K562 (cell line): ENCODE data around the gene MYO16. TPM values are rescaled to one million over a fixed set of nuclear protein-coding genes. Genes with fewer than 3 reads are reported as not detected.

Source experiments
- ASH1L ChIP-seq: fragments of 450-650 bp; IDR thresholded peaks from 2 replicates; pipeline ENCODE4 v1.6.1; 2018; ENCODE audit warnings: borderline replicate concordance, mild to moderate bottlenecking, low read depth; ENCODE audit not compliant: partially characterized antibody
- BRD4 ChIP-seq: fragments of 200-600 bp; sonication (generic); IDR thresholded peaks from 2 replicates; pipeline ENCODE4 v1.6.1; 2017; ENCODE audit warnings: inconsistent platforms
- CREB1 ChIP-seq, 2 experiments: sonication (generic) in 1 of 2; formaldehyde crosslinking in 1 of 2; IDR thresholded peaks; 2 replicates each; pipeline versions ENCODE4 v1.6.1 to v1.8.0; 2012 to 2022; ENCODE audit warnings: inconsistent platforms in 1 of 2, mild to moderate bottlenecking in 1 of 2, missing genetic modification reagents in 1 of 2, moderate library complexity in 1 of 2
- GATAD2B ChIP-seq: fragments of 450-650 bp; IDR thresholded peaks from 2 replicates; pipeline ENCODE4 v1.6.1; 2017; ENCODE audit warnings: mild to moderate bottlenecking, borderline replicate concordance
- NCOR1 ChIP-seq: fragments of 450-650 bp; IDR thresholded peaks from 2 replicates; pipeline ENCODE4 v1.6.1; 2016; ENCODE audit warnings: mild to moderate bottlenecking, moderate library complexity
- NR4A1 ChIP-seq, 2 experiments: fragments of 250-450 bp in 1 of 2; fragments of 450-650 bp in 1 of 2; sonication (Bioruptor Pico) in 1 of 2; IDR thresholded peaks; 2 replicates each; pipeline versions ENCODE4 v1.4.0 to v1.6.1; 2016 to 2020; ENCODE audit warnings: mild to moderate bottlenecking in 2 of 2, missing compliant biosample characterization in 1 of 2, missing genetic modification characterization in 1 of 2, moderate library complexity in 1 of 2
- SP2 ChIP-seq: IDR thresholded peaks from 2 replicates; pipeline ENCODE4 v1.6.1; 2011; ENCODE audit warnings: mild to moderate bottlenecking, low read depth, low read length, moderate library complexity; ENCODE audit not compliant: poor library complexity, severe bottlenecking; ENCODE audit errors: extremely low read depth
- YY1 ChIP-seq, 3 experiments: IDR thresholded peaks; 2 replicates each; pipeline ENCODE4 v1.6.1; 2011; ENCODE audit warnings: low read length in 2 of 3, mild to moderate bottlenecking in 2 of 3, moderate library complexity in 2 of 3, borderline replicate concordance in 1 of 3, control low read depth in 1 of 3, low read depth in 1 of 3; ENCODE audit not compliant: insufficient read depth in 3 of 3, insufficient replicate concordance in 2 of 3, control insufficient read depth in 1 of 3, insufficient read length in 1 of 3; ENCODE audit errors: extremely low read depth in 1 of 3
- polyA plus RNA-seq, 8 experiments: library from polyadenylated mRNA; depleted of rRNA in 4 of 8; stranded (reverse) in 5 of 8; unstranded in 3 of 8; fragments of >200 nt; fragmentation: Nextera tagmentation in 2 of 8; fragmentation: Illumina TruSeq in 1 of 8; extraction: Ambion mirVana in 2 of 8; extraction: Trizol in 1 of 8; gene quantifications; 2 replicates each; pipeline versions ENCODE4 v1.2.1 to v1.2.3, GENCODE V29; 2011 to 2014; ENCODE audit warnings: inconsistent platforms in 1 of 8, missing spikeins in 1 of 8
- total RNA-seq, 7 experiments: library from RNA; depleted of rRNA in 6 of 7; stranded (reverse); fragments of >200 nt in 6 of 7; fragmentation: Illumina TruSeq in 2 of 7; extraction: Trizol in 2 of 7; gene quantifications; 2 replicates each; pipeline versions ENCODE4 v1.2.1 to v1.2.3, GENCODE V29; 2011 to 2021; ENCODE audit warnings: low replicate concordance in 1 of 7
- TF ChIP-seq, protein P1 (sequence below): conservative IDR thresholded peaks from 2 replicates; pipeline ENCODE4 v1.6.1; 2011; ENCODE audit warnings: low read depth, mild to moderate bottlenecking, low read length; ENCODE audit not compliant: control insufficient read depth
- TF ChIP-seq, protein P2 (sequence below): sonication (generic); formaldehyde crosslinking; IDR thresholded peaks from 2 replicates; pipeline ENCODE4 v1.8.0; 2023; ENCODE audit warnings: mild to moderate bottlenecking, missing genetic modification reagents
- TF ChIP-seq, protein P3 (sequence below): fragments of 200-800 bp; sonication (Bioruptor generic); IDR thresholded peaks from 2 replicates; pipeline ENCODE4 v1.6.1; 2017; ENCODE audit warnings: missing genetic modification characterization, missing compliant biosample characterization
- TF ChIP-seq, protein P4 (sequence below): fragments of 250-450 bp; sonication (Bioruptor Pico); IDR thresholded peaks from 2 replicates; pipeline ENCODE4 v1.5.1; 2021; ENCODE audit warnings: mild to moderate bottlenecking
- TF ChIP-seq, protein P5 (sequence below): fragments of 250-450 bp; sonication (Bioruptor Pico); IDR thresholded peaks from 2 replicates; pipeline ENCODE4 v1.4.0; 2020

MYO16 gene
- total and polyA plus RNA-seq, 9 of the 15 experiments (the other 6 are each of a cell fraction or from before 2014, with no cell fraction given) = 4.3 to 45.7 (median 12.1) TPM

DNA sequence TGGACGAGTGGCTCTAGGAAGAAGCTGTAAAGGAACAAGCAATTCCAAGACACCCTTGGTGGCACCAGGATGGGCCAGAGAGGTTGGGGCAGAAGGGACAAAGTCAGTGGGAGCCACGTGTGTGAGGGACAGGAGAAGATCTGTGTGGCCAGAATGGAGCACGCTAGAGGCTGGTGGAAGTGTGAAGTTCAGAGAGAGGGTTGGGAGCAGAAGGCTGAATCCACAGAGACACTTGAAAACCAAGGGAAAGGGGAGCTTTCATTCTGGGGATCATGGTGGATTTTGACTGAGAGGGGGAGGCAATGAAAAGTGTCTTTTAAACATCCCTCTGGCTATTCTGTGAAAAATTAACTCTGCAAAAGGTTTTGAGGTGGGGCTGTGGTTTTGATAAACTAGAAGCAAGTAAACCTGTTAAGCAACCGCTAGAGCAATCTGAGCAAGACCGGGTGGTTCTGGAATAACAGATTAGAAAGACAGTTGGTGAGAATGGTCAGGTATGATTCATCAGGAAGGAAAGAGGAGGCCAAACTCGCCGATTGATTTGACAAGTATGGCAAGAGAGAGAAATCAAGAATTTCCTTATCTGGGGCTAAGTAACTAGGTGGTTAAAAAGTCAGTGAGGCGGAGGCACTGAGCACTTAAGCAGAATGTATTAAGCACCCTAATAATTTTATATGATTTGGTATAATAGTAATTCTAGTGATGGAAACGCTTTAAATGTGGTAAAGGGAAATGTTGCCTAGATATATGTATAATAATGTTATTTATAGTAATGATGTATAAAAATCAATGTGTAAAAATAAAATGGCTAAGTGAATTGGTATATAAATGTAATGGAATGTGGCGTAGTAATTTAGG, 140.0 kb downstream of the MYO16 start (continued):
- TF ChIP-seq, protein P1, sequence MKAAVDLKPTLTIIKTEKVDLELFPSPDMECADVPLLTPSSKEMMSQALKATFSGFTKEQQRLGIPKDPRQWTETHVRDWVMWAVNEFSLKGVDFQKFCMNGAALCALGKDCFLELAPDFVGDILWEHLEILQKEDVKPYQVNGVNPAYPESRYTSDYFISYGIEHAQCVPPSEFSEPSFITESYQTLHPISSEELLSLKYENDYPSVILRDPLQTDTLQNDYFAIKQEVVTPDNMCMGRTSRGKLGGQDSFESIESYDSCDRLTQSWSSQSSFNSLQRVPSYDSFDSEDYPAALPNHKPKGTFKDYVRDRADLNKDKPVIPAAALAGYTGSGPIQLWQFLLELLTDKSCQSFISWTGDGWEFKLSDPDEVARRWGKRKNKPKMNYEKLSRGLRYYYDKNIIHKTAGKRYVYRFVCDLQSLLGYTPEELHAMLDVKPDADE = no peak
- TF ChIP-seq, protein P2, sequence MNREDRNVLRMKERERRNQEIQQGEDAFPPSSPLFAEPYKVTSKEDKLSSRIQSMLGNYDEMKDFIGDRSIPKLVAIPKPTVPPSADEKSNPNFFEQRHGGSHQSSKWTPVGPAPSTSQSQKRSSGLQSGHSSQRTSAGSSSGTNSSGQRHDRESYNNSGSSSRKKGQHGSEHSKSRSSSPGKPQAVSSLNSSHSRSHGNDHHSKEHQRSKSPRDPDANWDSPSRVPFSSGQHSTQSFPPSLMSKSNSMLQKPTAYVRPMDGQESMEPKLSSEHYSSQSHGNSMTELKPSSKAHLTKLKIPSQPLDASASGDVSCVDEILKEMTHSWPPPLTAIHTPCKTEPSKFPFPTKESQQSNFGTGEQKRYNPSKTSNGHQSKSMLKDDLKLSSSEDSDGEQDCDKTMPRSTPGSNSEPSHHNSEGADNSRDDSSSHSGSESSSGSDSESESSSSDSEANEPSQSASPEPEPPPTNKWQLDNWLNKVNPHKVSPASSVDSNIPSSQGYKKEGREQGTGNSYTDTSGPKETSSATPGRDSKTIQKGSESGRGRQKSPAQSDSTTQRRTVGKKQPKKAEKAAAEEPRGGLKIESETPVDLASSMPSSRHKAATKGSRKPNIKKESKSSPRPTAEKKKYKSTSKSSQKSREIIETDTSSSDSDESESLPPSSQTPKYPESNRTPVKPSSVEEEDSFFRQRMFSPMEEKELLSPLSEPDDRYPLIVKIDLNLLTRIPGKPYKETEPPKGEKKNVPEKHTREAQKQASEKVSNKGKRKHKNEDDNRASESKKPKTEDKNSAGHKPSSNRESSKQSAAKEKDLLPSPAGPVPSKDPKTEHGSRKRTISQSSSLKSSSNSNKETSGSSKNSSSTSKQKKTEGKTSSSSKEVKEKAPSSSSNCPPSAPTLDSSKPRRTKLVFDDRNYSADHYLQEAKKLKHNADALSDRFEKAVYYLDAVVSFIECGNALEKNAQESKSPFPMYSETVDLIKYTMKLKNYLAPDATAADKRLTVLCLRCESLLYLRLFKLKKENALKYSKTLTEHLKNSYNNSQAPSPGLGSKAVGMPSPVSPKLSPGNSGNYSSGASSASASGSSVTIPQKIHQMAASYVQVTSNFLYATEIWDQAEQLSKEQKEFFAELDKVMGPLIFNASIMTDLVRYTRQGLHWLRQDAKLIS (CRISPR knock-in tag) = no peak
- no peak for TF ChIP-seq NR4A1 (CRISPR knock-in tag; IDR thresholded peaks at IDR 0.05)
- no peak for TF ChIP-seq NR4A1 (tag; IDR thresholded peaks at IDR 0.05)
- no peak for TF ChIP-seq GATAD2B
- no peak for TF ChIP-seq SP2
- TF ChIP-seq ASH1L = no peak
- TF ChIP-seq, protein P3, sequence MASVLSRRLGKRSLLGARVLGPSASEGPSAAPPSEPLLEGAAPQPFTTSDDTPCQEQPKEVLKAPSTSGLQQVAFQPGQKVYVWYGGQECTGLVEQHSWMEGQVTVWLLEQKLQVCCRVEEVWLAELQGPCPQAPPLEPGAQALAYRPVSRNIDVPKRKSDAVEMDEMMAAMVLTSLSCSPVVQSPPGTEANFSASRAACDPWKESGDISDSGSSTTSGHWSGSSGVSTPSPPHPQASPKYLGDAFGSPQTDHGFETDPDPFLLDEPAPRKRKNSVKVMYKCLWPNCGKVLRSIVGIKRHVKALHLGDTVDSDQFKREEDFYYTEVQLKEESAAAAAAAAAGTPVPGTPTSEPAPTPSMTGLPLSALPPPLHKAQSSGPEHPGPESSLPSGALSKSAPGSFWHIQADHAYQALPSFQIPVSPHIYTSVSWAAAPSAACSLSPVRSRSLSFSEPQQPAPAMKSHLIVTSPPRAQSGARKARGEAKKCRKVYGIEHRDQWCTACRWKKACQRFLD (CRISPR knock-in tag) = peak; percentile 70; the same call in 1 of the 2 replicates
- TF ChIP-seq, protein P4, sequence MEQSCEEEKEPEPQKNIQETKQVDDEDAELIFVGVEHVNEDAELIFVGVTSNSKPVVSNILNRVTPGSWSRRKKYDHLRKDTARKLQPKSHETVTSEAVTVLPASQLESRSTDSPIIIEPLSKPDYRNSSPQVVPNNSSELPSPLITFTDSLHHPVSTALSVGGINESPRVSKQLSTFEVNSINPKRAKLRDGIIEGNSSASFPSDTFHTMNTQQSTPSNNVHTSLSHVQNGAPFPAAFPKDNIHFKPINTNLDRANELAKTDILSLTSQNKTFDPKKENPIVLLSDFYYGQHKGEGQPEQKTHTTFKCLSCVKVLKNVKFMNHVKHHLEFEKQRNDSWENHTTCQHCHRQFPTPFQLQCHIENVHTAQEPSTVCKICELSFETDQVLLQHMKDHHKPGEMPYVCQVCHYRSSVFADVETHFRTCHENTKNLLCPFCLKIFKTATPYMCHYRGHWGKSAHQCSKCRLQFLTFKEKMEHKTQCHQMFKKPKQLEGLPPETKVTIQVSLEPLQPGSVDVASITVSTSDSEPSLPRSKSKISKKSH = no peak
- peak; percentile 93 for TF ChIP-seq NCOR1
- peak; percentile 51; the same call in 1 of the 2 replicates for TF ChIP-seq CREB1 (IDR thresholded peaks at IDR 0.05)
- TF ChIP-seq CREB1 (CRISPR knock-in tag; IDR thresholded peaks at IDR 0.05) = no peak
- no peak for TF ChIP-seq YY1 (IDR thresholded peaks at IDR 0.05; ENCODE audit: borderline replicate concordance in 1 of 3, control insufficient read depth in 1 of 3, extremely low read depth in 1 of 3, insufficient read depth in 3 of 3, insufficient read length in 1 of 3, insufficient replicate concordance in 2 of 3, low read depth in 1 of 3, low read length in 2 of 3)
- peak; percentile 85 for TF ChIP-seq BRD4
- TF ChIP-seq, protein P5, sequence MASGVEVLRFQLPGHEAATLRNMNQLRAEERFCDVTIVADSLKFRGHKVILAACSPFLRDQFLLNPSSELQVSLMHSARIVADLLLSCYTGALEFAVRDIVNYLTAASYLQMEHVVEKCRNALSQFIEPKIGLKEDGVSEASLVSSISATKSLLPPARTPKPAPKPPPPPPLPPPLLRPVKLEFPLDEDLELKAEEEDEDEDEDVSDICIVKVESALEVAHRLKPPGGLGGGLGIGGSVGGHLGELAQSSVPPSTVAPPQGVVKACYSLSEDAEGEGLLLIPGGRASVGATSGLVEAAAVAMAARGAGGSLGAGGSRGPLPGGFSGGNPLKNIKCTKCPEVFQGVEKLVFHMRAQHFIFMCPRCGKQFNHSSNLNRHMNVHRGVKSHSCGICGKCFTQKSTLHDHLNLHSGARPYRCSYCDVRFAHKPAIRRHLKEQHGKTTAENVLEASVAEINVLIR (CRISPR knock-in tag) = no peak
